Chondrocyte (in vitro differentiated cells): Measurements from ENCODE around the gene FILIP1L. TPM values are rescaled to one million over a fixed set of nuclear protein-coding genes. Genes with fewer than 3 reads are reported as not detected.

Source experiments
- DNase-seq: peaks from one replicate; pipeline ENCODE4 v3.0.0; 2021; ENCODE audit warnings: mixed read lengths, low spot score
- H3K27ac Mint-ChIP-seq: one replicate; pipeline ENCODE4 v1.8.0; 2021; ENCODE audit warnings: mild to moderate bottlenecking, moderate library complexity, mixed read lengths; ENCODE audit not compliant: unreplicated experiment
- H3K27me3 Mint-ChIP-seq: 2 replicates; pipeline ENCODE4 v1.8.0; 2021; ENCODE audit warnings: low read depth, mixed read lengths
- H3K36me3 Mint-ChIP-seq: 2 replicates; pipeline ENCODE4 v1.8.0; 2021; ENCODE audit warnings: low read depth, mixed read lengths
- H3K4me1 Mint-ChIP-seq: 2 replicates; pipeline ENCODE4 v1.8.0; 2021; ENCODE audit warnings: low read depth, mild to moderate bottlenecking, mixed read lengths
- H3K4me3 Mint-ChIP-seq: one replicate; pipeline ENCODE4 v1.8.0; 2021; ENCODE audit warnings: mild to moderate bottlenecking, moderate library complexity, mixed read lengths; ENCODE audit not compliant: unreplicated experiment
- H3K9me3 Mint-ChIP-seq: 2 replicates; pipeline ENCODE4 v1.8.0; 2021; ENCODE audit warnings: low read depth, mixed read lengths
- CTCF ChIP-seq: fragments of 200-600 bp; sonication (generic); IDR thresholded peaks from 2 replicates; pipeline ENCODE4 v1.5.0; 2021; ENCODE audit warnings: antibody characterized with exemption, mild to moderate bottlenecking, moderate library complexity
- total RNA-seq: library from RNA; stranded (reverse); gene quantifications from 3 replicates; pipeline ENCODE4 v1.2.1, GENCODE V29; 2021

The FILIP1L gene
- total RNA-seq, 1 donor from 2014 or later = 122 TPM

- DNase-seq = no peak
- peak overlapping the region; percentile 50 for H3K27ac Mint-ChIP-seq
- no peaks in the 10 kb centered on the region for H3K36me3 Mint-ChIP-seq
- no peaks in the 10 kb centered on the region for H3K9me3 Mint-ChIP-seq
- TF ChIP-seq CTCF = no peak
- H3K4me3 Mint-ChIP-seq = no peak overlapping the region
- no peaks in the 10 kb centered on the region for H3K27me3 Mint-ChIP-seq
- peaks cover 41% of the 10 kb centered on the region for H3K4me1 Mint-ChIP-seq
These were observed 85.2 kb downstream of the FILIP1L start for GRCh38 chr3:100029052-100029451.

GRCh38 chr3:100027321-100027720 is 87.0 kb downstream of the FILIP1L start:
- Mint-ChIP-seq H3K4me3 (no peak overlapping the region), H3K36me3 (no peaks in the 10 kb centered on the region), H3K27me3 (no peaks in the 10 kb centered on the region), H3K9me3 (no peaks in the 10 kb centered on the region), H3K4me1 (peaks cover 23% of the 10 kb centered on the region), H3K27ac (no peak overlapping the region)
- DNase-seq = no peak
- no peak for TF ChIP-seq CTCF

GRCh38 chr3:100024520-100025303 is 89.6 kb downstream of the FILIP1L start:
- TF ChIP-seq CTCF = no peak
- H3K9me3 Mint-ChIP-seq = no peaks in the 10 kb centered on the region
- no peak overlapping the region for H3K4me3 Mint-ChIP-seq
- DNase-seq = no peak
- no peaks in the 10 kb centered on the region for H3K36me3 Mint-ChIP-seq
- no peaks in the 10 kb centered on the region for H3K27me3 Mint-ChIP-seq
- H3K4me1 Mint-ChIP-seq = peaks cover 12% of the 10 kb centered on the region
- H3K27ac Mint-ChIP-seq = peak overlapping the region; percentile 81

GRCh38 chr3:100023595-100023994 is 90.7 kb downstream of the FILIP1L start:
- Mint-ChIP-seq H3K27ac (peak overlapping the region; percentile 81), H3K27me3 (no peaks in the 10 kb centered on the region), H3K4me3 (no peak overlapping the region), H3K4me1 (peaks cover 17% of the 10 kb centered on the region), H3K9me3 (no peaks in the 10 kb centered on the region), H3K36me3 (no peaks in the 10 kb centered on the region)
- no peak for DNase-seq
- TF ChIP-seq CTCF = no peak

- Mint-ChIP-seq H3K4me3 (no peak overlapping the region), H3K36me3 (no peaks in the 10 kb centered on the region), H3K27me3 (no peaks in the 10 kb centered on the region), H3K4me1 (peaks cover 19% of the 10 kb centered on the region), H3K27ac (peak overlapping the region; percentile 81), H3K9me3 (no peaks in the 10 kb centered on the region)
- no peak for TF ChIP-seq CTCF
- DNase-seq = no peak
These were observed 91.2 kb downstream of the FILIP1L start for GRCh38 chr3:100023150-100023549.
